Uterus (tissue), 2 donors: ENCODE data around the gene PPP3R1.

ENCODE experiments used
- POLR2A ChIP-seq, 2 donors: fragments of 450-650 bp; IDR thresholded peaks; one replicate each; pipeline ENCODE4 v1.6.1; 2016; ENCODE audit warnings: antibody characterized with exemption in 2 of 2, mild to moderate bottlenecking in 1 of 2, moderate library complexity in 1 of 2
- TF ChIP-seq, protein P1 (sequence below), 4 experiments: fragments of 200-600 bp in 2 of 4; fragments of 450-650 bp in 2 of 4; sonication (generic) in 2 of 4; IDR thresholded peaks; one replicate each; pipeline ENCODE4 v1.5.1; 2016 to 2019; ENCODE audit warnings: antibody characterized with exemption in 4 of 4, mild to moderate bottlenecking in 2 of 4, moderate library complexity in 1 of 4

DNA sequence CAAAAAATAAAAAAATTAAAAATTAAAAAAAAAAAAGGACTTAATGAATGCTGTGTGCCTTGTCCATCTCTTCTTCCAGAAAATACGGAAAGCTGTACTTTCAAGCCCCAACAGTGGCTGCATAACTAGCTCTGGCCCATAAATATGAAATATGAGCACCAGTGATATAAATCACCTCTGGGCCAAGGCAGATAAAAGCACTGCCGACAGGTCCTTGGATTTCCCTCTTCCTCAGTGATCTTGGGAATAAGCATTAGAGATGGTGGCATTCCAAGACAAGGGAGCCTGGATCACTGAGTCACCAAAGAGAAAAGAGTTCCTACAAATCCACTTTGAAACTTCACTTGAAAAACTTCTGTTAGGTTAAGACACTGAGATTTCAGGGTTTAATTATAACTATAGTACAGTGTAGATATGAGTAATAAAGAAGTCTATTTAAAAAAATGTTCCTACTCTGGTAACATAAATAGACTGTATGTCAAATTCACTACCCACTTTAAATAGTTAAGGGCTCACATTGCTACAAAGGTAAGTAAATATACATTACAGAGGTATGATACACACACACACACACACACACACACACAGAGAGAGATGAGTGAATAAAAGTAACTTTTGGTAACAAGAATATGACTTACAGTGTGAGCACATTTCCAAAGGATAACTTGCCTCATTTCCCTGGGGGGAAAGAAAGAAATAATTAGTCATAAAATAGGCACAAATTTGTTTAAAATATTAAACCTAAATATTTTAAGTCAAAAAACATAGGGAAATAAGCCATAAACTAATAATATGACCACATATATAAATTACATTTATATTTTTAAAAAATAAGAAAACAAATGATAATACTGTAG is 35.6 kb downstream of the PPP3R1 start:
- TF ChIP-seq POLR2A (IDR thresholded peaks at IDR 0.05), result no peak
- TF ChIP-seq, protein P1, sequence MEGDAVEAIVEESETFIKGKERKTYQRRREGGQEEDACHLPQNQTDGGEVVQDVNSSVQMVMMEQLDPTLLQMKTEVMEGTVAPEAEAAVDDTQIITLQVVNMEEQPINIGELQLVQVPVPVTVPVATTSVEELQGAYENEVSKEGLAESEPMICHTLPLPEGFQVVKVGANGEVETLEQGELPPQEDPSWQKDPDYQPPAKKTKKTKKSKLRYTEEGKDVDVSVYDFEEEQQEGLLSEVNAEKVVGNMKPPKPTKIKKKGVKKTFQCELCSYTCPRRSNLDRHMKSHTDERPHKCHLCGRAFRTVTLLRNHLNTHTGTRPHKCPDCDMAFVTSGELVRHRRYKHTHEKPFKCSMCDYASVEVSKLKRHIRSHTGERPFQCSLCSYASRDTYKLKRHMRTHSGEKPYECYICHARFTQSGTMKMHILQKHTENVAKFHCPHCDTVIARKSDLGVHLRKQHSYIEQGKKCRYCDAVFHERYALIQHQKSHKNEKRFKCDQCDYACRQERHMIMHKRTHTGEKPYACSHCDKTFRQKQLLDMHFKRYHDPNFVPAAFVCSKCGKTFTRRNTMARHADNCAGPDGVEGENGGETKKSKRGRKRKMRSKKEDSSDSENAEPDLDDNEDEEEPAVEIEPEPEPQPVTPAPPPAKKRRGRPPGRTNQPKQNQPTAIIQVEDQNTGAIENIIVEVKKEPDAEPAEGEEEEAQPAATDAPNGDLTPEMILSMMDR (IDR thresholded peaks at IDR 0.05), result no peak
